Inflammatory macrophage treated with lipopolysaccharide for 1 hour (primary cell): ENCODE data around the gene SPTBN4.
A peak's percentile ranks its signal among the peaks of the same experiment; 100 is the strongest.
"Not testable (repeated sequence)": the region's sequence is repeated elsewhere in the genome, so short reads cannot be mapped to it uniquely, and the experiment has no call there.

Experiments
- DNase-seq, 2 donors: peaks; one replicate each; pipeline ENCODE4 v3.0.0-alpha.2; 2020 to 2022

The SPTBN4 gene

GRCh38 chr19:40589591-40590429, 123.0 kb downstream of the SPTBN4 start:
- DNase-seq = no peak

- no peak for DNase-seq
Observed at GRCh38 chr19:40590464-40591265, 123.9 kb downstream of the SPTBN4 start.

DNA sequence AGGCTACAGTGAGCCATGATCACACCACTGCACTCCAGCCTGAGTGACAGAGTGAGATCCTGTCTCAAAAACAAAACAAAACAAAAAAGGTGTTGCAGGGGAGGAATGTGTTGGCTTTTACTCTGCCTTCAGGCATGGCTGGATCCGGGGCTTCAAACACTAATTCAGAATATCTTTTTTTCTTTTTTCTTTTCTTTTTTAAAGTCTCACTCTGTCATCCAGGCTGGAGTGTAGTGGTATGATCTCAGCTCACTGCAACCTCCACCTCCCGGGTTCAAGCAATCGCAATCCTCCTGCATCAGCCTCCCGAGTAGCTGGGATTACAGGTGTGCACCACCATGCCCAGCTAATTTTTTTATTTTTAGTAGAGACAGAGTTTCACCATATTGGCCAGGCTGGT, 124.9 kb downstream of the SPTBN4 start:
- DNase-seq = not testable (repeated sequence)

DNA sequence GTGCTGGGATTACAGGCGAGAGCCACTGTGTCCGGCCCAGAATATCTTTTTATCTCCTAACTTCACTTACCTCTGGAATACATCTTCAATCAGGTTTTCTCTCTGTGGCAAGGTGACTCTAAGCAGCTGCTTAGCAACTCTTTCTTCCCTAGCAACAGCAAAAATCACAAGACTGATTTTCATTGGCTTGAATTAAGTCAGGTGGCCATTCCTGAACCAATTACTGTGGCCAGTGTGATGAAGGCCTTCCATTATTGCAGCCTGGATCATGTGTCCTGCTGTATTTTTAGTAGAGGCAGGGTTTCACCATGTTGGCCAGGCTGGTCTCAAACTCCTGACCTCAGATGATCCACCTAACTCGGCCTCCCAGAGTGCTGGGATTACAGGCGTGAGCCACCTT, 125.4 kb downstream of the SPTBN4 start:
- peak; percentile 75 to 78 for DNase-seq

- no peak for DNase-seq
Observed at GRCh38 chr19:40594255-40594654, 127.5 kb downstream of the SPTBN4 start.

DNA sequence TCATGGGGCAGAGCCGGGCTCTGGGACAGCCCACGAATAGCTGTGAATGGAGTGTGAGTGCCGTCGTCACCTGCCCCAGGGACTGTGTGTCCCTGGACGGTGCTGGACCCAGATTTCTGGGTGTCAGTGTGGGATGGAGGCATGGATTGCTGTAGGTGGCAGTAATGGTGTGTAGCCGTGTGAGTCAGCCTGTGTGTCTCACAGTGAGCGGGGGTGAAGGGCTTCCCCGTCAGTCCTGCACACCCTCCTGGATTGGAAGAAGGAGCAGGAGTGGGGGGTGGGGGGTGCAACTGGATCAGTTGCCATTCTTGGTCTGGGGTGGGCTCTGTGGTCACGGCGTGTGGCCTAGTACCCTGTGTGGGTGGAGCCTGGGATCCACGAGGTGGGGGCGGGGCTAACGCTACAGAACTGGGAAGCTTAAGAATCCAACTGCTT, 127.9 kb downstream of the SPTBN4 start:
- peak in 1 of 2 donors; percentile 69 for DNase-seq

DNA sequence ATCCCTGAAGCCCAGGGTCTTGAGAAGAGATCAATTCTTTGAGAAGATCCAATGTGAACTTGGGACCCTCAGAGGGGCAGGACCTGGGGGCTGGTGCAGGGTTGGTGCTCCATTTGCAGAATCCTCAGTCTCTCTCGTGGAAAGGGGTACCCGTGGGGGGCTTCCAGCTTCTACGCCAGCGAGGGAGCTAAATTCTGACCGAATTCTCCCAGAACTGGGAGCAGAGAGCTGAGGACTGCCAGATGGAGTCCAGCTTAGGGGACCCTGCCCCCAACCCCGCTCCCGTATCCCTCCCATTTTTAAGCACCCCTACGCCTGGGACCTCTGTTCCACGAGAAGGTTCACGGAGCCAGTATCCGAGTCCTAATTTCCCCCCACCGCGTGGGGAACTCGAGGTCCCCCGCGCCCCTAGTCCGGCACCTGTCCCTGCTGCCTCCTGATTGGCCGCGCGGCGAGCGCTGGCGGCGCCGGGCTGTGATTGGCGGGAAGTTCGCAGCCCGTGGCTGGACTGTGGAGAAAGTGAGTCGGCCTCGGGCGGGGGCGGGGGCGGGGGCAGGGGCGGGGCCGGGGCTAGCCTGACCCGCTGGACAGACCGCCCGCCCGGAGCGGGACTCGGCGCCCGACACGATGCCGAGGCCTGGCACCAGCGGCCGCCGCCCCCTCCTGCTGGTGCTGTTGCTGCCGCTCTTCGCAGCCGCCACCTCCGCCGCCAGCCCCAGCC, 130.0 kb downstream of the SPTBN4 start:
- DNase-seq = peak; percentile 28 to 52

- no peak for DNase-seq
Observed at GRCh38 chr19:40597329-40597838, 130.6 kb downstream of the SPTBN4 start.

- peak; percentile 72 to 97 for DNase-seq
Observed at GRCh38 chr19:40598121-40598917, 131.5 kb downstream of the SPTBN4 start.

- DNase-seq = no peak
Observed at GRCh38 chr19:40598918-40599307, 132.1 kb downstream of the SPTBN4 start.

DNA sequence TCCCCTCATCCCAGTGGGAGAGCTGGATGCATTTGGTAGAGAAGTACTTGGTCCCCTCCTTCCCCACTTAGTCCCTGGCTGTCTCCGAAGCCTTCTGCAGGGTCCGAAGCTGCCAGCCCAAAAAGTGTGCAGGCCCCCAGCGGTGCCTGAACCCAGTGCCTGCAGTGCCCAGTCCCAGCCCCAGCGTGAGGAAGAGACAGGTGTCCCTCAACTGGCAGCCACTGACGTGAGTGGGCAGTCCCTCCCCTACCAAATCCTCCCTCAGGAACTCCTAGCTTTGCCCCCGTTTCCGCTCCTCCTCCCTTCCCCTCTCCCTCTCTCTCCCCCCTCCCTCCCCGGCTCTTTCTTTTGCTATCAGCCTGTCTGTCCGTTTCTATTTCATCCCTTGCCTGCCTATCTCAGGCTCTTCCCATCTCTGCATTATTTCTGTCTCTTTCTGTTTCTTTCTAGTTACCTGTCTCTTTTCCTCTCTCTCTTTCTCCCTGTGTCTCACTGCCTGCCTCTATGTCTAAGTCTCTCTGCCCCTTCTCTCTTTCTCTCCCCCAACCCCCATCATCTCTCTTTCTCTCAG, 132.6 kb downstream of the SPTBN4 start:
- DNase-seq = no peak

DNA sequence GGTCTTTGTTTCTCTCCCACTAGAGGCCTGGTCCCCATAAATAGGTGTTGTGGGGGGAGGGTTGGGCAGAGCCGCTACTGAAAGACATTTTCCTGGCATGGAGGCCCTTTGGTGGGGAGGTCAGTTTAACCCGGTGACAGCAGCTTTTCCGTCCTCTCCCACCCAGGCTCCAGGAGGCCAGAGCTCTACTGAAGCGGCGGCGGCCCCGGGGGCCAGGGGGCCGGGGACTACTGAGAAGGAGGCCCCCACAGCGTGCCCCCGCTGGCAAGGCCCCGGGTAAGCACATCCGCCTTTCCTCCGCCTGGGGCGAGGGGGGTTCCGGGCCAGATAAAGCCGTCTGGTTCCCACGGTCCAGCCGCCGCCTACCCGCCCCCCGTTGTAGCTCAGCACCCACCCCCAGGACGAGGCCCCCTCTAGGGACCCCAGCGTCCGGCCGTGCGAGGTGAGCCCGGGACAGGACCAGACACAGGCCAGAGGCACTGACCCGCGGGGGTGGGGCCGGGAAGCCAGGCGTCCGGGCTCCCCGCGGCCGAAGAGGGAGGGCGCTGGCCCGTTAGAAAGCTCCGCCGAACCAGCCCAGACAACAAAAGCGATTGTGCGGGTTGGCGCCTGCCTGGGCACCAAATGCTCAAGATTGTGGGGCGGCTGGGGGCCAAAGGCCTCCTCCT, 133.2 kb downstream of the SPTBN4 start:
- no peak for DNase-seq

GRCh38 chr19:40600570-40601133, 133.9 kb downstream of the SPTBN4 start:
- no peak for DNase-seq

DNA sequence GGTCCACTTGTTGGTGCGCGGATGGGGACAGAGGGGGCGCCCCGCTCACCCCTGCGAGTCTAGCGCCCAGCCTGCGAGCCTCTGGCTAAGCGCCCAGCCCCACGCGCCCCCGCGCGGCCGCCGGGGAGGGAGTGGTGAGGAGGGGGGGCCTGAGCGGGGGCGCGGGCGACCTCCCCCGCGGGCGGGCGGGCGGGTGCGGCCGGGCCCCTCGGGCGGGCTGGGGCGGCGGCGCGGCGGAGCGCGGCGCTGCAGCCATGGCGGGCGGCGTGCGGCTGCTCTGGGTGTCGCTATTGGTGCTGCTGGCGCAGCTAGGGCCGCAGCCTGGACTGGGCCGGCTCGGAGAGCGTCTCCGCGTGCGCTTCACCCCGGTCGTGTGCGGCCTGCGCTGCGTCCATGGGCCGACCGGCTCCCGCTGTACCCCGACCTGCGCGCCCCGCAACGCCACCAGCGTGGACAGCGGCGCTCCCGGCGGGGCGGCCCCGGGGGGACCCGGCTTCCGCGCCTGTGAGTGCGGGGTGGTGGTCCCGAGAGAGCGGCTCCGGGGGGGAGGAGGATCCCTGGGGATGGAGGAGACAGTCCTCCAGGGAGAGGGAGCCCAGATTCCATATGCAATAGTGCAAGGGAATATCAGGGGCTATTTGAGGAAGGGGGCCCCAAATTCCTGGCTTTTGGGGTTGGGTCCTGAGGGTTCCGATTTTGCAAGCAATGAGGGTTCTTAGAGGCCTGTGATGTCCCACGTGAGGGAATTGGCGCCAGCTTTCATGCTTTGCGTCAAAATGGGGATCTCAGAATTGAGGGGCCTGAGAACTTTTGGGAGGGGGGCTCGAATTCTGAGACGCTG, 134.6 kb downstream of the SPTBN4 start, which contains the start of gene LTBP4:
Gene LTBP4 (plus strand): TSS at position 236 of the 841 bp plus-strand sequence. CDS start 19 bp downstream, at position 255.
- DNase-seq = no peak

GRCh38 chr19:40603071-40603388, 136.2 kb downstream of the SPTBN4 start:
- no peak for DNase-seq

DNA sequence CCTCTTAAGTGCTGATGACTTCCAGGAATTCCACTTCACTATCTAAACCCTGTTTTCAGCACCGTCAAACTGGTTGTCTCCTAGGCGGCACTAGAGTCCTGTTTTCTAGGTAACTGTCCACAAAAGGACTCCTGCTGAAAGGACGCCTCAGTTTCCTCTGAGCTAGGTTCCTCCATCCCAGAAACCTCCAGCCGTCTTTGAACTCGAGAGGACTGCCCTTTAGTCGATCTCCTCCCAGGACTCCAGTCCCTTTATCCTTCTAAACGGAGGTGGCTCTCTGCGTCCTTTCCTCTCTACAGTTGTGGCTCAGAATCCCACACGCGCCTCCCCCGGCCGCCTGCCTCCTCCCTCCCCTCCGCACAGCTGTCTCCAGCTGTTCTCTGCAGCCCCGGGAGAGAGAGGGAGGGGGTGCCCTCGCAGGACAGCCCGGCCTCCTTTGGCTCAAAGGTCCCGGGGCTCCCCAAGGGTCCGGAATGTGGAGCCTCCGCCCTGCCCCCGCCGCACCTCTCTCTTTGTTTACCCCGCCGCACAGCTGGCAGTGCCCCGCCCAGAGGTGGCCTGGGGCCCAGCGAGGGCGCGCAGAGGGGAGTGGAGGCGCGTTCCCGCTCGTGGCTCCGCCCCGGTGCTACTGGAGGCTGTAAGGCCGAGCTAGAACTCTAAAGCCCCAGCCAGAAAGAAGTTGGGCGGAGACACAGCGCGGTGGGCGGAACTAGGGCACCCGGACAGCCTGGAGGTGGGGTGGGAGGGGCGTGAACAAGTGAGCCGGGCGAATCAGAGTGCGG, 136.8 kb downstream of the SPTBN4 start:
- peak; percentile 94 to 97 for DNase-seq

DNA sequence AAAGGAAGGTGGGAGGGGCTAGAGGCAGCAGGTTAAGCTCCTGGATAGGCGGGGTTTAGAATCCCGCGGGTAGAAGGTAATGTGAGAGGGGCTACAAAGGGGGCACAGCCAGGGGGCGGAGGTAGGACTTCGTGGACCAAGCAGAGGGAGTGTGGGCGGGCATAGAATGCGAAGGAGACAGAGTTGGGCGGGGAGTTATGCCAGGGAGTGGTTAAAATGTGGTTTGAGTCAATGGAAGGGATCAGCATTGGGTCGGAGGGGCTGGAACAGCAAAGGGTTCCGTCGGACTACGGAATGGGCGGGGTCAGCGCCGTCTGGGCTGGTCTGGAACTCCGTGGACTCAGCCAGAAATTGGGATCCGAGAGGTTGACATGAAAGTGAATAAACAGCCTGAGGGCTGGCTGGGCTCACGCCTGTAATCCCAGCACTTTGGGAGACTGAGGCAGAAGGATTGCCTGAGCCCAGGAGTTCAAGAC, 137.4 kb downstream of the SPTBN4 start:
- DNase-seq = no peak

- no peak for DNase-seq
Observed at GRCh38 chr19:40604647-40605215, 137.9 kb downstream of the SPTBN4 start.
